ENCODE data around the gene RTN3.

RTN3 gene

DNA sequence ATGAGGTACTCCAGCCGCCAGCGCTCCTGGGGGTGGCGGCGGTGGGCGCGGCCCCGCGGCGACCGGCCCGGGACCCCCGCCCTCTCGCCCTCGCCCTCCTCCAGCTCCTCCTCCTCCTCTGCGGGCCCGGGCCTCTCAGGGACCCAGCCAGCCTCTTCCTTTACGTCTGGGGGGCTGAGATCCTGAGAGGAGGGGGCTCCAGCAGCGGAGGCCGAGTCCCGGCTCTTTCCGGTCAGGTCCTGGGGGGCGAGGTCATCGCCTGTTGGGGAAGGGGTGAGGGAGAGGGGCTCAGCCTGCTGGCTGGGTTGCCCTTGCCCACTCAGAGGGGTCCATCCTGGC lies 83.0 kb downstream of the RTN3 start:
- Histone ChIP-seq H3K4me3 (ENCODE audit: low read length in 2 of 2) (peak overlapping the region; percentile 44 to 67), H3K4me1 (ENCODE audit: control insufficient read depth, insufficient read depth, low read length) (peaks cover 56% of the 10 kb centered on the region), H3K27me3 (ENCODE audit: control insufficient read depth in 1 of 2, insufficient read depth in 2 of 2, low read length in 2 of 2) (no peaks in the 10 kb centered on the region), H3K9ac (ENCODE audit: low read length in 2 of 2) (peak overlapping the region in 1 of 2 donors; percentile 22), H3K9me3 (ENCODE audit: control insufficient read depth in 2 of 2, low read length in 2 of 2) (no peaks in the 10 kb centered on the region), H3K36me3 (ENCODE audit: control insufficient read depth in 2 of 2, insufficient read depth in 2 of 2, low read length in 2 of 2) (peaks cover 0 to 5% of the 10 kb centered on the region in 2 donors), H3K27ac (ENCODE audit: low read length) (peak overlapping the region; percentile 73)

DNA sequence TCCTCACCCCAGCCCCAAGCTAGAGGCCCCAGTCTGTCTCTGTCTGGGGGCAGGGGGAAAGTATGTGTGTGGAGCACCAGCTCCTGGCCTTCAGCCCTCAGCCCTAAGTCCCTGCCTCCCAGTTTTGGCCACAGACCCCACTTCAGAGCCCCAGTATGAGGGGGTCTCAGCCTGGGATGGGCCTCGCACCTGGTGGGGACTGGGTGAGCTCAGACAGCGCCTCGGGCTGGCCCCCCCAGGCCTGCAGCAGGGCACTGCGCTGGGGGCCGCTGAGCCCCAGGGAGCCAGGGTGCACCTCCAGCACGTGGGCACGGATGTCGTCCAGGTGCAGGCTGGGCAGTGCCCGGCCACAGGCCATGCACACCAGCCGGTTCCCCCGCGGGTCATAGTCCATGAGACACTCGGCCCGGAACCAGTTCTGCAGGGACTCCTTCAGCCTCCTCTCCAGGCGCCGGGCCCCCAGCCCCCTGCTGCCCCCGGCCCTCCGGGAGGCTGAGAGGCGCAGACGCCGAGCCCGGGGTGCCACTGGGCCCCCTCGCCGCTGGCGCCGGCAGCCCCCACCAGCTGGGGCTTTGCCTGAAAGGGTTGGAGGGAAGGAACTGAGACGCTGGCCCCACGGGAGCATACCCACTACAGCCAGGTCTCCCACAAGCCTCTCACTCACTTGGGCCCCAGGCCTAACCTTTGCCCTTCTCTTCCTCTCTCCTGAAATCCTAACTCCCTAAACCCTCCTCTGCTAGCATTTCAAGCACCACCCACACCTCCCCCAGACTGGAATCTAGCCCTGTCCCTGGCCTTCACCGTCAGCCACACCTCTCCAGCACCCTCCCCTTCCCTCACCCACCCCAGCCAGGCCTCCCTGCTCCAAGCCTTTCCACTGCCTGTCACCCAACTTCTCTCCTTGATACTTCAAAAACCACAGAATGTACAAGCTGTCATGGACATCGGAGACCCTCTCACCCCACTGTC lies 83.7 kb downstream of the RTN3 start:
- Histone ChIP-seq H3K27me3 (ENCODE audit: control insufficient read depth in 1 of 2, insufficient read depth in 2 of 2, low read length in 2 of 2) (no peaks in the 10 kb centered on the region), H3K36me3 (ENCODE audit: control insufficient read depth in 2 of 2, insufficient read depth in 2 of 2, low read length in 2 of 2) (peaks cover 0 to 5% of the 10 kb centered on the region in 2 donors), H3K4me3 (ENCODE audit: low read length in 2 of 2) (peak overlapping the region in 1 of 2 donors; percentile 44), H3K27ac (ENCODE audit: low read length) (peak overlapping the region; percentile 73), H3K4me1 (ENCODE audit: control insufficient read depth, insufficient read depth, low read length) (peaks cover 63% of the 10 kb centered on the region), H3K9ac (ENCODE audit: low read length in 2 of 2) (peak overlapping the region; percentile 21 to 22), H3K9me3 (ENCODE audit: control insufficient read depth in 2 of 2, low read length in 2 of 2) (no peaks in the 10 kb centered on the region)

DNA sequence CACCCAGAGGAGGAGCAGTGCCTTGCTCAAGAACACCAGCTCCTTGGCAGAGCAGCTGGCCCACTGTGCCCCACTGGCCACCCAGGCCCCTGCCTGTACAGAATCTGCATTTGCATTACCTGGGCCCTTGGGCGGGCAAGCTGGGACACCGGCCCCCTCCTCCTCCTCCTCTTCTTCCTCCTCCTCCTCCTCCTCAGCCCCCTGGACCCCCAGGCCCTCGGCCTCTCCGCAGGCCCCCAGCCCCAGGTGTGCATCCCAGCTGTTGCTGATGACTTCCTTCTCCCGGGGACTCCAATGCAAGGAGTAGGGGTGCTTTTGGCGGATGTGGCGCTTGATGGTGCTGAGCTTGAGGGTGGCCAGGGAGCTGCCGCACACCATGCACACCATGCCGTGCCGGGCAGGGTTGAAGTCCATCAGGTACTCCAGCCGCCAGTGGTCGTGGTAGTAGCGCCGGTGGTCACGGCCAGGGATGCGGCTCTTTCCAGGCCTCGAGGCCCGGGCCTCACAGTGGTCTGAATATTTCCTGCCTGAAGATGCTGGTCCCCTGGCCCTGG lies 84.5 kb downstream of the RTN3 start:
- Histone ChIP-seq H3K27me3 (ENCODE audit: control insufficient read depth in 1 of 2, insufficient read depth in 2 of 2, low read length in 2 of 2) (no peaks in the 10 kb centered on the region), H3K9ac (ENCODE audit: low read length in 2 of 2) (no peak overlapping the region), H3K4me1 (ENCODE audit: control insufficient read depth, insufficient read depth, low read length) (peaks cover 67% of the 10 kb centered on the region), H3K27ac (ENCODE audit: low read length) (peak overlapping the region; percentile 73), H3K4me3 (ENCODE audit: low read length in 2 of 2) (no peak overlapping the region), H3K36me3 (ENCODE audit: control insufficient read depth in 2 of 2, insufficient read depth in 2 of 2, low read length in 2 of 2) (no peaks in the 10 kb centered on the region), H3K9me3 (ENCODE audit: control insufficient read depth in 2 of 2, low read length in 2 of 2) (no peaks in the 10 kb centered on the region)

DNA sequence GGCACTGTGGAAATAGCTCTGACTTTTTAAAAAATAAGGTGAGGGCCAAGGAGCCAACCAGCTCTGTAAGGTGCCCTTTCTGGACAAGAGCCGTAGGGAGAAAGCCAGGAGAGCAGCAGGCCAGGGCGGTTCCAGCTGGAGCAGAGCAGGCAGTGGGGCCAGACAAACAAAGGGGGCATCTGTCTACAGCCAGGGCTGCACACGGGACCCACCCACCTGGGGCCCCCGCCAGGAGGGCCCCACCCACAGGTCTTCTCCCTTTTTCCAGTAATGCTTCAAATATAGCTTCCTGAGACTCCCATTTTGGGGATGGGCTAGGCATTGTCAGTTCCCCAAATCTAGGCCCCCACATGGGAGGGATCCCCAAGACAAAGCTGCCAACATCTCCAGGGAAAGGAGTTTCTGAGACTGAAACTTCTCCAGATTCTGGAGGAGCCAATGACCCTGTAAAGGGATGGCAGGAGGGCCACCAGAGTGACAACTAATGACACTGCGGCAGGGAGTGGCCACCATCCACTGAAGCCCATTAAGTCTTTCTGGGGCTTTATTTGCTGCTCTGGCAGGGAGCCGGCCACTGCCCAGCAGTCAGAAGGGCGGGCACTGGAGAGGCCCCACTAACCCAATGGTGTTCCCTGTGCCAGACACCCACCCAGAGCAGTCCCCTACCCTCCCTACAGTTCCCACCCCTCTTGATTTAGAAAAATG lies 85.4 kb downstream of the RTN3 start:
- Histone ChIP-seq H3K27me3 (ENCODE audit: control insufficient read depth in 1 of 2, insufficient read depth in 2 of 2, low read length in 2 of 2) (no peaks in the 10 kb centered on the region), H3K4me3 (ENCODE audit: low read length in 2 of 2) (peak overlapping the region in 1 of 2 donors; percentile 88), H3K36me3 (ENCODE audit: control insufficient read depth in 2 of 2, insufficient read depth in 2 of 2, low read length in 2 of 2) (no peaks in the 10 kb centered on the region), H3K27ac (ENCODE audit: low read length) (peak overlapping the region; percentile 78), H3K9me3 (ENCODE audit: control insufficient read depth in 2 of 2, low read length in 2 of 2) (no peaks in the 10 kb centered on the region), H3K4me1 (ENCODE audit: control insufficient read depth, insufficient read depth, low read length) (peaks cover 64% of the 10 kb centered on the region), H3K9ac (ENCODE audit: low read length in 2 of 2) (peak overlapping the region in 1 of 2 donors; percentile 20)

DNA sequence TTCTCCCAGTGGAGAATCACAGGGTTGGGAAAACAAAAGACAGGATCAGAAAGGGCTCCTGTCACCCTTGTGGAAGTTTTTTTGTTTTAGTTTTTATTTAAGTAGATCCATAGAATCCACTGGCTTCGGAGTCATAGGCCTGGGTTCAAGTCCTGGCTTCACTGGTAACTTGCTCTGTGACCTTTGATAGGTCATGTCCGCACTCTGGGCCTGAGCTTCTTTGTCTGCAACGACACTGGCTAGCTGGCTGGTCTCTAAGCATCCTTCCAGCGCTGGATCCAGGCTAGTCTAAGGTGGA lies 85.9 kb downstream of the RTN3 start:
- no peaks in the 10 kb centered on the region for H3K27me3 ChIP-seq (ENCODE audit: control insufficient read depth in 1 of 2, insufficient read depth in 2 of 2, low read length in 2 of 2)
- H3K9ac ChIP-seq (ENCODE audit: low read length in 2 of 2), result peak overlapping the region; percentile 66 to 74
- peaks cover 59% of the 10 kb centered on the region for H3K4me1 ChIP-seq (ENCODE audit: control insufficient read depth, insufficient read depth, low read length)
- H3K27ac ChIP-seq (ENCODE audit: low read length), result peak overlapping the region; percentile 78
- no peaks in the 10 kb centered on the region for H3K36me3 ChIP-seq (ENCODE audit: control insufficient read depth in 2 of 2, insufficient read depth in 2 of 2, low read length in 2 of 2)
- no peaks in the 10 kb centered on the region for H3K9me3 ChIP-seq (ENCODE audit: control insufficient read depth in 2 of 2, low read length in 2 of 2)
- peak overlapping the region; percentile 67 to 88 for H3K4me3 ChIP-seq (ENCODE audit: low read length in 2 of 2)

GRCh38 chr11:63767565-63768236 lies 86.4 kb downstream of the RTN3 start:
- H3K27me3 ChIP-seq (ENCODE audit: control insufficient read depth in 1 of 2, insufficient read depth in 2 of 2, low read length in 2 of 2), result no peaks in the 10 kb centered on the region
- H3K27ac ChIP-seq (ENCODE audit: low read length), result peak overlapping the region; percentile 78
- H3K36me3 ChIP-seq (ENCODE audit: control insufficient read depth in 2 of 2, insufficient read depth in 2 of 2, low read length in 2 of 2), result no peaks in the 10 kb centered on the region
- H3K9ac ChIP-seq (ENCODE audit: low read length in 2 of 2), result peak overlapping the region; percentile 66 to 74
- peaks cover 56% of the 10 kb centered on the region for H3K4me1 ChIP-seq (ENCODE audit: control insufficient read depth, insufficient read depth, low read length)
- no peaks in the 10 kb centered on the region for H3K9me3 ChIP-seq (ENCODE audit: control insufficient read depth in 2 of 2, low read length in 2 of 2)
- H3K4me3 ChIP-seq (ENCODE audit: low read length in 2 of 2), result peak overlapping the region; percentile 67 to 88

GRCh38 chr11:63768237-63769041 lies 87.1 kb downstream of the RTN3 start, which contains the start of gene ZFTA:
Gene ZFTA (minus strand): TSS chr11:63768775. CDS start chr11:63768622, 153 bp downstream.
- Histone ChIP-seq H3K27me3 (ENCODE audit: control insufficient read depth in 1 of 2, insufficient read depth in 2 of 2, low read length in 2 of 2) (no peaks in the 10 kb centered on the region), H3K36me3 (ENCODE audit: control insufficient read depth in 2 of 2, insufficient read depth in 2 of 2, low read length in 2 of 2) (no peaks in the 10 kb centered on the region), H3K4me3 (ENCODE audit: low read length in 2 of 2) (peak within 1 kb of the TSS; percentile 67 to 88), H3K27ac (ENCODE audit: low read length) (peak within 1 kb of the TSS; percentile 78), H3K4me1 (ENCODE audit: control insufficient read depth, insufficient read depth, low read length) (peaks cover 50% of the 10 kb centered on the region), H3K9me3 (ENCODE audit: control insufficient read depth in 2 of 2, low read length in 2 of 2) (no peaks in the 10 kb centered on the region), H3K9ac (ENCODE audit: low read length in 2 of 2) (peak within 1 kb of the TSS; percentile 66 to 74)

DNA sequence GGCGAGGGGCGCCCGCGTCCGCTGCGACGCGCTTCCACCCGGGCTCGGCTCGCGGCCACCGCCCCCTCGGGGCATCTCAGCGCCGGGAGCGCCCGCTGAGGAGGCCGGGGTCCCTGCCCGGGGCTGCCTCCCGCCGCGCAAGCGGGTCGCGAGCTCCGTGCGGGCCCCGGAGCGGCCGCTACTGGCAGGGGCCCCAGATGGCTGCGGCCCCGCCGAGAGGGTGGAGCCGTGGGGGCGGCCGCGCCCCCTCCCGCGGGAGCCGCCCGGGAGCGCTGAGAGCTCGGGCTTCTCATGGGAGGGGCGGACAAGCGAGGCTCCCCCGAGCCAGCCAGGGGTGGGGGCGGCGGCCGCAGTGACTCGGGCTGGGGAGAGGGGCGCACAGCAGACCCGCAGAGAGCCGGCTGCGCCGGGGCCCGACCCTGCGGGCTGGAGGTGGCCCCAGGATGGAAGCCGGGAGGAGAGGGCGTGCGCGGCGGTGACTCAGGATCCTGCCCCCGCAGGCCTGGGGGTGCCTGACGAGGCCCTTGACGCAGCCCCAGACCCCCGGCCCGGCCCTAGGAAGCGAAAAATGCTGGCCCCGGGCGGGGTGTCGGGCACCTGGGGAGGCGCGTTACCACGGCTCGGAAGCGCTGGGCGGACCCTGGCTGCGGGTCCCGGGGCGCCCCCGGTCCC lies 87.9 kb downstream of the RTN3 start:
- Histone ChIP-seq H3K4me3 (ENCODE audit: low read length in 2 of 2) (peak overlapping the region; percentile 49 to 88), H3K36me3 (ENCODE audit: control insufficient read depth in 2 of 2, insufficient read depth in 2 of 2, low read length in 2 of 2) (no peaks in the 10 kb centered on the region), H3K9me3 (ENCODE audit: control insufficient read depth in 2 of 2, low read length in 2 of 2) (no peaks in the 10 kb centered on the region), H3K4me1 (ENCODE audit: control insufficient read depth, insufficient read depth, low read length) (peaks cover 44% of the 10 kb centered on the region), H3K27me3 (ENCODE audit: control insufficient read depth in 1 of 2, insufficient read depth in 2 of 2, low read length in 2 of 2) (no peaks in the 10 kb centered on the region), H3K27ac (ENCODE audit: low read length) (peak overlapping the region; percentile 11), H3K9ac (ENCODE audit: low read length in 2 of 2) (peak overlapping the region; percentile 51 to 55)

GRCh38 chr11:63769714-63770455 lies 88.6 kb downstream of the RTN3 start:
- Histone ChIP-seq H3K4me1 (ENCODE audit: control insufficient read depth, insufficient read depth, low read length) (peaks cover 37% of the 10 kb centered on the region), H3K9ac (ENCODE audit: low read length in 2 of 2) (peak overlapping the region; percentile 32 to 55), H3K27ac (ENCODE audit: low read length) (peak overlapping the region; percentile 11), H3K4me3 (ENCODE audit: low read length in 2 of 2) (peak overlapping the region; percentile 49 to 88), H3K9me3 (ENCODE audit: control insufficient read depth in 2 of 2, low read length in 2 of 2) (no peaks in the 10 kb centered on the region), H3K36me3 (ENCODE audit: control insufficient read depth in 2 of 2, insufficient read depth in 2 of 2, low read length in 2 of 2) (no peaks in the 10 kb centered on the region), H3K27me3 (ENCODE audit: control insufficient read depth in 1 of 2, insufficient read depth in 2 of 2, low read length in 2 of 2) (no peaks in the 10 kb centered on the region)
